ENCODE results near the gene MYO10. TPM values are rescaled to one million over a fixed set of nuclear protein-coding genes. Genes with fewer than 3 reads are reported as not detected.
"Not testable (repeated sequence)": the region's sequence is repeated elsewhere in the genome, so short reads cannot be mapped to it uniquely, and the experiment has no call there.

The MYO10 gene
- total RNA-seq, 1 donor from 2014 or later, result 1.0 TPM

DNA sequence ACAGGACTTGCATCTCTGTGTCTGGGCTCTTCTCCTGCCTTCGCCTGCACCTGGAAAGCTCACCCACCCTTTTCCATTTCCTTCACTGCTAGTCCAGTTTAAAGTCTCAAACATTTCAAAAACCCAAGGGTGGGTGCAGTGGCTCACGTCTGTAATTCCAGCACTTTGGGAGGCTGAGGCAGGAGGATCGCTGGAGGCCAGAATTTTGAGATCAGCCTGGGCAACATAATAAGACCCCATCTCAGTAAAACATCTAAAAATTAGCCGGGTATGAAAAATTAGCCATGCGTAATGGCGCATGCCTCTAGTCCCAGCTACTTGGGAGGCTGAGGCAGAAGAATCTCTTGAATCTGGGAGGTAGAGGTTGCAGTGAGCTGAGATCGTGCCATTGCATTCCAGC, 179.4 kb downstream of the MYO10 start:
- no peaks in the 10 kb centered on the region for H3K27me3 Mint-ChIP-seq (ENCODE audit: low read depth)
- no peak overlapping the region for H3K27ac Mint-ChIP-seq
- no peak for DNase-seq (ENCODE audit: low spot score)
- H3K9me3 Mint-ChIP-seq, result no peaks in the 10 kb centered on the region
- H3K36me3 Mint-ChIP-seq (ENCODE audit: low read depth), result no peaks in the 10 kb centered on the region
- H3K4me3 Mint-ChIP-seq (ENCODE audit: low read depth), result no peak overlapping the region
- peaks cover 5% of the 10 kb centered on the region for H3K4me1 Mint-ChIP-seq (ENCODE audit: low read depth)
- intact Hi-C loops (cut with micrococcal nuclease), result no loop called here

DNA sequence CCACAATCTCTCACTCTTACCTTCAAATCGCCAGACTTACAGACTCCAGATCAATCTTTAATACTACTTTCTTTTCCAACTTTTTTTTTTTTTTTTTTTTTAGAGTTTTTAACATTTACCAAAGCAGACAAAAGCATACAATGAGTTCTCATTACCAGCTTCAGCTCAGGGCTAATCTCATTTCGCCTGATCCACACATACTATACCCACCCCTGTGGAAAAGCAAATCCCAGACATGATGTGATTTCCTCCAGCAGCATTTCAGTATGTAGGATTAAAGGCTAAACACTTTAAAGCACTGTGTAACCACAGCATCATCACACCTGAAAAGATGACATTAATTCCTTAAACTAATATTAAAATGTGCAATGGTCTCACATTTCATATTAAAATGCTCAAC, 180.4 kb downstream of the MYO10 start:
- no peak for DNase-seq (ENCODE audit: low spot score)
- intact Hi-C loops (cut with micrococcal nuclease), result no loop called here
- H3K36me3 Mint-ChIP-seq (ENCODE audit: low read depth), result no peaks in the 10 kb centered on the region
- no peaks in the 10 kb centered on the region for H3K9me3 Mint-ChIP-seq
- no peaks in the 10 kb centered on the region for H3K27me3 Mint-ChIP-seq (ENCODE audit: low read depth)
- no peak overlapping the region for H3K4me3 Mint-ChIP-seq (ENCODE audit: low read depth)
- peaks cover 5% of the 10 kb centered on the region for H3K4me1 Mint-ChIP-seq (ENCODE audit: low read depth)
- no peak overlapping the region for H3K27ac Mint-ChIP-seq

DNA sequence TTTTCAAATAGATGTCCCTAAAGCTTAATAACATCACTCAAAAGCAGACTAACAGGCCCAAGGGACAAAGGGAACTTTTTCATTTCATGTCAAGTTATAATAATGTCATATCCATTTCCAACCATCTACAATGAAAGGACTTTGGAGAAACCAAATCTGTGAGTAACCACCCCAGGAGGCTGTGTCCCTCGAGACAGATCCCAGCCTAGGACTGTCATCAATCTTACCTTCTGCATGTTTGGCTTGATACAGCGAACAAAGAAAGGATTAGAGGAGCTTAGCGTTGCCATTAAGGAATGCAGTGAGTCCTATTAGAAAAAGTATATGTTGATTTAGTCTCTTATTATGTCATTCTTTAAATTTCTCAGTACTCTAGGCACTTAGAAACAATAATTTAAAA, 181.5 kb downstream of the MYO10 start:
- intact Hi-C loops (cut with micrococcal nuclease), result no loop called here
- Mint-ChIP-seq H3K27me3 (ENCODE audit: low read depth) (no peaks in the 10 kb centered on the region), H3K9me3 (no peaks in the 10 kb centered on the region), H3K4me1 (ENCODE audit: low read depth) (peaks cover 5% of the 10 kb centered on the region), H3K4me3 (ENCODE audit: low read depth) (no peak overlapping the region), H3K36me3 (ENCODE audit: low read depth) (no peaks in the 10 kb centered on the region), H3K27ac (no peak overlapping the region)
- DNase-seq (ENCODE audit: low spot score), result no peak

- no peak overlapping the region for H3K27ac Mint-ChIP-seq
- no peaks in the 10 kb centered on the region for H3K4me1 Mint-ChIP-seq (ENCODE audit: low read depth)
- H3K27me3 Mint-ChIP-seq (ENCODE audit: low read depth), result no peaks in the 10 kb centered on the region
- no peak for DNase-seq (ENCODE audit: low spot score)
- no peak overlapping the region for H3K4me3 Mint-ChIP-seq (ENCODE audit: low read depth)
- no peaks in the 10 kb centered on the region for H3K9me3 Mint-ChIP-seq
- H3K36me3 Mint-ChIP-seq (ENCODE audit: low read depth), result no peaks in the 10 kb centered on the region
- intact Hi-C loops (cut with micrococcal nuclease), result no loop called here
Measured at GRCh38 chr5:16754086-16754485, 182.0 kb downstream of the MYO10 start.

GRCh38 chr5:16750445-16750844, 185.6 kb downstream of the MYO10 start:
- Mint-ChIP-seq H3K9me3 (no peaks in the 10 kb centered on the region), H3K27ac (no peak overlapping the region), H3K36me3 (ENCODE audit: low read depth) (no peaks in the 10 kb centered on the region), H3K27me3 (ENCODE audit: low read depth) (no peaks in the 10 kb centered on the region), H3K4me3 (ENCODE audit: low read depth) (no peak overlapping the region), H3K4me1 (ENCODE audit: low read depth) (no peaks in the 10 kb centered on the region)
- intact Hi-C loops (cut with micrococcal nuclease), result no loop called here
- no peak for DNase-seq (ENCODE audit: low spot score)

- no peaks in the 10 kb centered on the region for H3K27me3 Mint-ChIP-seq (ENCODE audit: low read depth)
- H3K9me3 Mint-ChIP-seq, result no peaks in the 10 kb centered on the region
- no peak overlapping the region for H3K4me3 Mint-ChIP-seq (ENCODE audit: low read depth)
- no peak overlapping the region for H3K27ac Mint-ChIP-seq
- H3K4me1 Mint-ChIP-seq (ENCODE audit: low read depth), result no peaks in the 10 kb centered on the region
- no peaks in the 10 kb centered on the region for H3K36me3 Mint-ChIP-seq (ENCODE audit: low read depth)
- DNase-seq (ENCODE audit: low spot score), result no peak
- intact Hi-C loops (cut with micrococcal nuclease), result no loop called here
Measured at GRCh38 chr5:16749626-16750025, 186.5 kb downstream of the MYO10 start.

- H3K4me1 Mint-ChIP-seq (ENCODE audit: low read depth), result no peaks in the 10 kb centered on the region
- H3K4me3 Mint-ChIP-seq (ENCODE audit: low read depth), result no peak overlapping the region
- intact Hi-C loops (cut with micrococcal nuclease), result no loop called here
- DNase-seq (ENCODE audit: low spot score), result no peak
- no peaks in the 10 kb centered on the region for H3K36me3 Mint-ChIP-seq (ENCODE audit: low read depth)
- H3K27me3 Mint-ChIP-seq (ENCODE audit: low read depth), result peaks cover 15% of the 10 kb centered on the region
- no peak overlapping the region for H3K27ac Mint-ChIP-seq
- H3K9me3 Mint-ChIP-seq, result no peaks in the 10 kb centered on the region
Measured at GRCh38 chr5:16744164-16744880, 191.8 kb downstream of the MYO10 start.

GRCh38 chr5:16742938-16743337, 193.2 kb downstream of the MYO10 start:
- no peaks in the 10 kb centered on the region for H3K36me3 Mint-ChIP-seq (ENCODE audit: low read depth)
- H3K9me3 Mint-ChIP-seq, result no peaks in the 10 kb centered on the region
- no peak for DNase-seq (ENCODE audit: low spot score)
- no peaks in the 10 kb centered on the region for H3K4me1 Mint-ChIP-seq (ENCODE audit: low read depth)
- intact Hi-C loops (cut with micrococcal nuclease), result no loop called here
- H3K4me3 Mint-ChIP-seq (ENCODE audit: low read depth), result no peak overlapping the region
- peaks cover 21% of the 10 kb centered on the region for H3K27me3 Mint-ChIP-seq (ENCODE audit: low read depth)
- no peak overlapping the region for H3K27ac Mint-ChIP-seq

DNA sequence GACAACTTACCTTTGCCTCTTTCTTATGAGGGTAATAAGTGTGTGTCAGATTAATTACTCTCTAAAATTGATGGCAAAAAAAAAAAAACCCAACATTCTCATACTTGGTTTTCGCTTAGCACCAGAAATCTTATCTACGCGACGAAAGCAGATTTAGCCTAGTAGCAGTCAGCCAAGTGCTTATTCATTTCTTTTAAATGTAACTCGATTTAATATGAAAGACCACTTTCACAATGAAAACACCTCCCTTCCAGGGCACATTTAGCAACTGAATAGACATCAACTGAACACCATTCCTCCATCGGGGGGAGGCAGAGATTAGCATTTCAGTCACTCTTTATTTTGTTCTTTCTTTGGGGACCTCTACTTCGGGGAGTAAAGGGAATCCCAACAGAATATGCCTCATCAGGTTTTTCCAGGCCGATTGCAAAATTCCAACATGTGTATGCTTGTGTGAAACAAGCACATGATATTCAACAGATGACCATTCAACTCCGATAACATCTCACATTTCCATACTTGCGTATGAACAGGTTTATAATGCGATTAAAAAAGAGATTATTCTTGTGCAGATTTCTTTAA, 195.2 kb downstream of the MYO10 start:
- no peak overlapping the region for H3K27ac Mint-ChIP-seq
- DNase-seq (ENCODE audit: low spot score), result no peak
- no peaks in the 10 kb centered on the region for H3K4me1 Mint-ChIP-seq (ENCODE audit: low read depth)
- no peak overlapping the region for H3K4me3 Mint-ChIP-seq (ENCODE audit: low read depth)
- no peaks in the 10 kb centered on the region for H3K36me3 Mint-ChIP-seq (ENCODE audit: low read depth)
- no peaks in the 10 kb centered on the region for H3K9me3 Mint-ChIP-seq
- intact Hi-C loops (cut with micrococcal nuclease), result no loop called here
- H3K27me3 Mint-ChIP-seq (ENCODE audit: low read depth), result peaks cover 29% of the 10 kb centered on the region

DNA sequence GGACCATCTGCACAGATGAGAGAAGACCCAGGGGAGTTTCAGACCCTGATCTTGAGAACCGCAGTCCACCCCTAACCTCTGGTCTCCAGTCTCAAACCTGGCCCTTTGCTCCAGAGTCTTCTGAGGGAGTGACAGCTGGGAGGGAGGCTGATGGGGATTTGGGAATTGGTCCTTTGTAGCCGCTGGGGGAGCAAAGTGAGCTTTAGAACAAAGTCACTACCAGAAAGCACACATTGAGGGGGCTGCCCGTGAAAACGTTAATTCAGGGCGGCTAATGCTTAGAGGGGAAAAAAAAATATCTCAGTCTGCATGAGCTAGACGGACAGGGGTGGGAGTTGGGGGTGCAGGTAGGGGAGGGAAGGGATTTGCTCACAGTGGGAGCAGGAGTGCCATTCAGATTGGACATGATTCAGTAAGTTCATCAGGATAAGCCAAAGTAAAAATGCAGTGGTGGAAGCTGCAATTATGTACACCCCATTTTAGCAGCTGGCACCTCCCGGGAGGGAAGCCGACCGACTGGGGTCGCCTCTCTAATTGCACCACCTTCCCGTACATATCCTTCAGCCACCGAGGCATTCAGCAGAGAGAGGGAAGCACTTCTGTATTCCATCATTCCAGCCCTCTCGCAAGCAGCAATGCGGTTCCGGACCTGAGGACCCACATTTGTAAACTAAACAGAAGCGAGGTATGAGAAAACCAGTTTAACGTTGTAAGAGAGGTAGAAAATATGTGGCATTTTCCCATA, 195.8 kb downstream of the MYO10 start:
- Mint-ChIP-seq H3K4me1 (ENCODE audit: low read depth) (no peaks in the 10 kb centered on the region), H3K4me3 (ENCODE audit: low read depth) (no peak overlapping the region)
- intact Hi-C loops (cut with micrococcal nuclease), result no loop called here

DNA sequence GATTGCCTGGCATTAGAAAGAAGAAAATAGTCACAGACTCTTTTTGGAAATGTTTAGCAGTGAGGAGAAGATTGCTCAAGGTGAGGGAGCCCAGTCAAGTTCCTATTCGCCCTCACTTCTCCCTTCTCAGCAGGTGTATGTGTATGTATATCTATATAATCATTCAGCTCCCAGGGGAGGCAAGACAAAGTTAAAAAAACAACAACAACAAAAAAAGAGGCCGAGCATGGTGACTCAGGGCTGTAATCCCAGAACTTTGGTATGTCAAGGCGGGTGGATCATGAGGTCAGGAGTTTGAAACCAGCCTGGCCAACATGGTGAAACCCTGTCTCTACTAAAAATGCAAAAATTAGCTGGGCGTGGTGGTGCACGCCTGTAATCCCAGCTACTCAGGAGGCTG, 197.7 kb downstream of the MYO10 start:
- H3K4me1 Mint-ChIP-seq (ENCODE audit: low read depth); intact Hi-C loops (cut with micrococcal nuclease); H3K4me3 Mint-ChIP-seq (ENCODE audit: low read depth); DNase-seq (ENCODE audit: low spot score); H3K9me3 Mint-ChIP-seq; H3K36me3 Mint-ChIP-seq (ENCODE audit: low read depth); H3K27ac Mint-ChIP-seq: not testable (repeated sequence)
- peaks cover 32% of the 10 kb centered on the region for H3K27me3 Mint-ChIP-seq (ENCODE audit: low read depth)

More for the DNA sequence above, 195.8 kb downstream of the MYO10 start:
- H3K36me3 Mint-ChIP-seq (ENCODE audit: low read depth), result no peaks in the 10 kb centered on the region
- H3K9me3 Mint-ChIP-seq, result no peaks in the 10 kb centered on the region
- H3K27ac Mint-ChIP-seq, result no peak overlapping the region
- H3K27me3 Mint-ChIP-seq (ENCODE audit: low read depth), result peaks cover 32% of the 10 kb centered on the region
- no peak for DNase-seq (ENCODE audit: low spot score)

DNA sequence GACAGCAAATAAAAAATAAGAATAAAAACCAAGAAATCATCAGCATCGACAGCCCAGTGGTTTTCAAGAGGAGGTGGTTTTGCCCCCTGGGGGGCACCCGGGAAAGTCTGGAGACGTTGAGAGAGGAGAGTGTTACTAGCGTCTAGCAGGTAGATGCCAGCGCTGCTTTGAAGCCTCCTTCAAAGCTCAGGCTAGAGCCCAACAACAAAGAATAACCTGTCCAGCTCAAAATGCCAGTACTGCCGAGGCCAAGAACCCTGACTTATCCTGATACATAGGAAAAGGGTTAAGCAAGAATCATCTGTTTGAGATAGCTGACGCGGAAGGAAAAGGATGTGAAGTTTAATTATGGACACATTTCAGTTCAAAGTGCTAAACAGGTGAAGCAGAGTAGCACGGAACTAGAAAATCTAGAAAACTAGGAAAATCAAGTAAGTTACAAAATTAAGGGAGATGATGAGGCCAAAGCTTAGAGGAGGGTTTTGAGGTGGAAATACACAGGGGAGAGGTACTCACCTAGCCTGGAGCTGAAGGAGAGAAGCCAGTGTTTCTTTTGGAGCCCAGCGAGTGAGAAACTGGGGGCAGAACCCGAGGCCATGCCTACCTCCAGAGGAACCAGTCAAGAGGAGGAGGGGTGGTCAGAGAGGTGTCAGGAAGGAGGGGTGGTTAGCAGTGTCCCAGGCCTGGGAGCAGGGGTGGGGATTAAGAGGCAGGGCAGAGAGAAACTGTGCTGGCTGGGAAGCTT, 198.3 kb downstream of the MYO10 start:
- no peak for DNase-seq (ENCODE audit: low spot score)
- peaks cover 32% of the 10 kb centered on the region for H3K27me3 Mint-ChIP-seq (ENCODE audit: low read depth)
- H3K27ac Mint-ChIP-seq, result no peak overlapping the region
- intact Hi-C loops (cut with micrococcal nuclease), result no loop called here
- no peaks in the 10 kb centered on the region for H3K4me1 Mint-ChIP-seq (ENCODE audit: low read depth)
- no peaks in the 10 kb centered on the region for H3K9me3 Mint-ChIP-seq
- no peaks in the 10 kb centered on the region for H3K36me3 Mint-ChIP-seq (ENCODE audit: low read depth)
- no peak overlapping the region for H3K4me3 Mint-ChIP-seq (ENCODE audit: low read depth)

DNA sequence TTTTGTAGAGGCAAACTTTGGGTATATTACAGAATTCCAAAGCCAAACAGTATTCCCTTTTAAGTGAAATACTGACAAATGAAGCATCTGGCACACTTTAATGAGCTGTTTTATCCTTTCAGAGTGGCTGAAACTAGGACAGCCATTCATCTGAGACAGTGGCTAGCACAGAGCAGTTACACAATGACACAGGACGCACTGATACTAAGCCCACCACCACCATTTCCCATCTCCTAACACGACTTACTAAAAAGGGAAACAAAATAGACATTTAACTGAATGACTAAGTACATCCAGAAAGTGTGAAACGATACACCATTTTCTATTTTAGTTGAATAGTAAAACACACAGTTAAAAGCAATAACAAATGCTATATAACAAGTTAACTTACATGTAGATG, 198.9 kb downstream of the MYO10 start:
- H3K4me3 Mint-ChIP-seq (ENCODE audit: low read depth), result no peak overlapping the region
- H3K27me3 Mint-ChIP-seq (ENCODE audit: low read depth), result peaks cover 32% of the 10 kb centered on the region
- H3K9me3 Mint-ChIP-seq, result no peaks in the 10 kb centered on the region
- H3K36me3 Mint-ChIP-seq (ENCODE audit: low read depth), result no peaks in the 10 kb centered on the region
- no peak overlapping the region for H3K27ac Mint-ChIP-seq
- no peak for DNase-seq (ENCODE audit: low spot score)
- H3K4me1 Mint-ChIP-seq (ENCODE audit: low read depth), result no peaks in the 10 kb centered on the region
- intact Hi-C loops (cut with micrococcal nuclease), result no loop called here

Measured in activated T-helper 2 cell treated with anti-CD3 and anti-CD28 coated beads, Interferon-gamma antibody, Interleukin-2, Interleukin-4, amounts not matched to agents 10 μg/mL and 5 μg/mL and 100 μg/mL, durations not matched to agents 14 hours and 24 hours and 36 hours (primary cell).